BLaER1 (cell line): ENCODE data around the gene SMC6.

Experiments used
- H3K27ac ChIP-seq: shearing (Covaris generic); formaldehyde crosslinking; 2 replicates; pipeline ENCODE4 v1.8.1; 2022
- H3K27me3 ChIP-seq: shearing (Covaris generic); formaldehyde crosslinking; 2 replicates; pipeline ENCODE4 v1.8.1; 2022
- H3K36me3 ChIP-seq: shearing (Covaris generic); formaldehyde crosslinking; 2 replicates; pipeline ENCODE4 v1.8.1; 2022
- H3K4me1 ChIP-seq: shearing (Covaris generic); formaldehyde crosslinking; 2 replicates; pipeline ENCODE4 v1.8.1; 2022
- H3K4me2 ChIP-seq: shearing (Covaris generic); formaldehyde crosslinking; 2 replicates; pipeline ENCODE4 v1.8.1; 2022
- H3K4me3 ChIP-seq: shearing (Covaris generic); formaldehyde crosslinking; 2 replicates; pipeline ENCODE4 v1.8.1; 2022
- H3K9ac ChIP-seq: shearing (Covaris generic); formaldehyde crosslinking; 2 replicates; pipeline ENCODE4 v1.8.1; 2022
- H3K9me3 ChIP-seq: shearing (Covaris generic); formaldehyde crosslinking; 2 replicates; pipeline ENCODE4 v1.8.1; 2022
- H4K20me1 ChIP-seq: shearing (Covaris generic); formaldehyde crosslinking; 2 replicates; pipeline ENCODE4 v1.8.1; 2022
- Cebpa-rat ChIP-seq: shearing (Covaris generic); IDR thresholded peaks from 2 replicates; pipeline ENCODE4 v1.8.1; 2022

The SMC6 gene

GRCh38 chr2:17662723-17663122 lies 90.9 kb downstream of the SMC6 start:
- Histone ChIP-seq H3K9me3 (no peaks in the 10 kb centered on the region), H3K36me3 (peaks cover 57% of the 10 kb centered on the region), H3K4me3 (no peak overlapping the region), H4K20me1 (no peaks in the 10 kb centered on the region), H3K4me2 (no peak overlapping the region), H3K27ac (no peak overlapping the region), H3K9ac (no peak overlapping the region), H3K4me1 (no peaks in the 10 kb centered on the region), H3K27me3 (no peaks in the 10 kb centered on the region)
- TF ChIP-seq Cebpa-rat: no peak

- TF ChIP-seq Cebpa-rat: no peak
- Histone ChIP-seq H3K4me1 (0 out of 2 replicates have a peak, but pooled peaks cover 3% of the 10 kb centered on the region), H3K4me3 (no peak overlapping the region), H3K27me3 (no peaks in the 10 kb centered on the region), H3K4me2 (no peak overlapping the region), H3K27ac (no peak overlapping the region), H3K9ac (no peak overlapping the region), H3K36me3 (peaks cover 47% of the 10 kb centered on the region), H4K20me1 (no peaks in the 10 kb centered on the region), H3K9me3 (no peaks in the 10 kb centered on the region)
These were observed 92.2 kb downstream of the SMC6 start for GRCh38 chr2:17661460-17661859.

GRCh38 chr2:17660219-17660618 lies 93.4 kb downstream of the SMC6 start:
- H3K4me3 ChIP-seq: no peak overlapping the region
- 0 out of 2 replicates have a peak, but pooled peaks cover 5% of the 10 kb centered on the region for H3K4me1 ChIP-seq
- H3K4me2 ChIP-seq: no peak overlapping the region
- no peaks in the 10 kb centered on the region for H3K9me3 ChIP-seq
- H3K9ac ChIP-seq: no peak overlapping the region
- H3K27ac ChIP-seq: no peak overlapping the region
- peaks cover 36% of the 10 kb centered on the region for H3K36me3 ChIP-seq
- no peak for TF ChIP-seq Cebpa-rat
- H4K20me1 ChIP-seq: no peaks in the 10 kb centered on the region
- H3K27me3 ChIP-seq: no peaks in the 10 kb centered on the region

GRCh38 chr2:17658251-17658843 lies 95.3 kb downstream of the SMC6 start:
- no peak overlapping the region for H3K4me2 ChIP-seq
- no peak for TF ChIP-seq Cebpa-rat

GRCh38 chr2:17657759-17658158 lies 95.9 kb downstream of the SMC6 start:
- no peaks in the 10 kb centered on the region for H3K27me3 ChIP-seq
- no peak for TF ChIP-seq Cebpa-rat
- H4K20me1 ChIP-seq: no peaks in the 10 kb centered on the region
- no peaks in the 10 kb centered on the region for H3K9me3 ChIP-seq
- peaks cover 23% of the 10 kb centered on the region for H3K36me3 ChIP-seq
- H3K4me1 ChIP-seq: 0 out of 2 replicates have a peak, but pooled peaks cover 5% of the 10 kb centered on the region
- no peak overlapping the region for H3K4me3 ChIP-seq
- no peak overlapping the region for H3K27ac ChIP-seq
- no peak overlapping the region for H3K9ac ChIP-seq
- no peak overlapping the region for H3K4me2 ChIP-seq

More at GRCh38 chr2:17658251-17658843, 95.3 kb downstream of the SMC6 start:
- H3K27me3 ChIP-seq: no peaks in the 10 kb centered on the region
- H3K9me3 ChIP-seq: no peaks in the 10 kb centered on the region
- H4K20me1 ChIP-seq: no peaks in the 10 kb centered on the region
- H3K27ac ChIP-seq: no peak overlapping the region
- no peak overlapping the region for H3K9ac ChIP-seq
- H3K4me1 ChIP-seq: 0 out of 2 replicates have a peak, but pooled peaks cover 5% of the 10 kb centered on the region
- H3K4me3 ChIP-seq: no peak overlapping the region
- H3K36me3 ChIP-seq: peaks cover 29% of the 10 kb centered on the region

GRCh38 chr2:17652681-17653394 lies 100.8 kb downstream of the SMC6 start:
- Histone ChIP-seq H3K36me3 (no peaks in the 10 kb centered on the region), H3K4me2 (no peak overlapping the region), H3K9ac (no peak overlapping the region), H3K4me1 (peaks cover 11% of the 10 kb centered on the region), H3K9me3 (no peaks in the 10 kb centered on the region), H3K4me3 (no peak overlapping the region), H3K27me3 (no peaks in the 10 kb centered on the region), H3K27ac (no peak overlapping the region), H4K20me1 (no peaks in the 10 kb centered on the region)
- no peak for TF ChIP-seq Cebpa-rat

- no peak overlapping the region for H3K4me2 ChIP-seq
- no peak for TF ChIP-seq Cebpa-rat
- no peak overlapping the region for H3K9ac ChIP-seq
- no peaks in the 10 kb centered on the region for H3K27me3 ChIP-seq
- peaks cover 6% of the 10 kb centered on the region for H3K4me1 ChIP-seq
- H3K9me3 ChIP-seq: no peaks in the 10 kb centered on the region
- H3K36me3 ChIP-seq: no peaks in the 10 kb centered on the region
- no peaks in the 10 kb centered on the region for H4K20me1 ChIP-seq
- H3K4me3 ChIP-seq: no peak overlapping the region
- H3K27ac ChIP-seq: no peak overlapping the region
These were observed 104.6 kb downstream of the SMC6 start for GRCh38 chr2:17649026-17649425.

GRCh38 chr2:17648581-17648980 lies 105.0 kb downstream of the SMC6 start:
- no peak overlapping the region for H3K27ac ChIP-seq
- no peaks in the 10 kb centered on the region for H3K9me3 ChIP-seq

GRCh38 chr2:17646838-17647701 lies 106.5 kb downstream of the SMC6 start:
- Histone ChIP-seq H3K4me1 (peaks cover 6% of the 10 kb centered on the region), H3K9ac (no peak overlapping the region), H3K36me3 (no peaks in the 10 kb centered on the region), H3K4me2 (no peak overlapping the region), H3K27me3 (no peaks in the 10 kb centered on the region), H3K27ac (no peak overlapping the region), H3K4me3 (no peak overlapping the region), H3K9me3 (no peaks in the 10 kb centered on the region), H4K20me1 (no peaks in the 10 kb centered on the region)
- no peak for TF ChIP-seq Cebpa-rat

More at GRCh38 chr2:17648581-17648980, 105.0 kb downstream of the SMC6 start:
- no peak overlapping the region for H3K4me3 ChIP-seq
- no peak overlapping the region for H3K9ac ChIP-seq
- no peaks in the 10 kb centered on the region for H4K20me1 ChIP-seq
- H3K4me1 ChIP-seq: peaks cover 6% of the 10 kb centered on the region
- no peaks in the 10 kb centered on the region for H3K36me3 ChIP-seq
- TF ChIP-seq Cebpa-rat: no peak
- H3K4me2 ChIP-seq: no peak overlapping the region
- no peaks in the 10 kb centered on the region for H3K27me3 ChIP-seq
